H1 (cell line): ENCODE measurements around the gene FBXO8.

ENCODE experiments used
- CTCF ChIP-seq, 3 experiments: IDR thresholded peaks; 1 replicate in 2 of 3; 2 replicates in 1 of 3; pipeline versions ENCODE4 v1.5.1 to v1.6.1; 2011; ENCODE audit warnings: low read length in 3 of 3, mild to moderate bottlenecking in 3 of 3, inconsistent platforms in 2 of 3, low read depth in 1 of 3, moderate library complexity in 1 of 3; ENCODE audit not compliant: insufficient read depth in 1 of 3; ENCODE audit errors: control extremely low read depth in 1 of 3
- GTF2F1 ChIP-seq: IDR thresholded peaks from 2 replicates; pipeline ENCODE4 v1.6.1; 2012; ENCODE audit warnings: low read depth, low read length, improper control_type of control experiment, borderline replicate concordance

- TF ChIP-seq CTCF (IDR thresholded peaks at IDR 0.05; ENCODE audit: control extremely low read depth in 1 of 3, insufficient read depth in 1 of 3, low read depth in 1 of 3, low read length in 3 of 3) (no peak), GTF2F1 (no peak)
These were observed 1.0 kb upstream of the FBXO8 start for GRCh38 chr4:174284487-174284886.
